GM19043 (cell line): ENCODE data around the gene ABCC12.
"Not testable (repeated sequence)": the region's sequence is repeated elsewhere in the genome, so short reads cannot be mapped to it uniquely, and the experiment has no call there.

Experiments
- ATAC-seq: cut with Tn5 transposase; IDR thresholded peaks from one replicate; pipeline ENCODE4 v1.9.1; 2021; ENCODE audit warnings: low read depth; ENCODE audit not compliant: unreplicated experiment

ABCC12 gene

GRCh38 chr16:48166617-48167016 is 10.8 kb upstream of the ABCC12 start:
- ATAC-seq = not testable (repeated sequence)

DNA sequence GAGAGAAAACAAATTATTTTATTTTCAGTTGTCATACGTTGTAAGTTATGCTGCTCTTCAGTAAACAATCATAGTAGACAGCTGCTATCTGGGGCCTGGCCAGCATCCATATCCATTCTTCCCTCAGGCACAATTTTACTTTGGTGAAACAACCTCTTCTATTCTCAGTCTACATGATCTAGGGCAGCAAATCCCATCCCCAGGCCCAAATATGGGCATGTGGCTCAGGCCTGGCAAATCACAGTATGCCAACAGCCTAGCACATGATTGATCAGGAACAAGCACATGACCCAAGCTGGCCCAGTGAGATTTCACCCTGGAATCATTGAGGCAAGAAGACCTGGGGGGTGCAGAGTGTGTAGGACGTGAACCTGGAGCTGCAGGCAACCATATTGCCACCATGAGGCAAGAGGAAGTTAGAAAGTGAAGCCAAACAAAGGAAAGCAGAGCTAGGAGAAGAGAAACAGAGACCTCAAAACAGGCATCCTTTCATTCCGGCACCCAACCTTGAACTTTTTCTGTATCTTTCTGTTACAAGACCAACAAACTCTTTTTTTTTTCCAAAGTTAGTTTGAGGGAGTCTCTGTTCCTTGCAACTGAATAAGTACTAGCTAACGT is 10.3 kb upstream of the ABCC12 start:
- no peak for ATAC-seq

- ATAC-seq = peak; percentile 67
Observed at GRCh38 chr16:48164907-48165715, 9.3 kb upstream of the ABCC12 start.

DNA sequence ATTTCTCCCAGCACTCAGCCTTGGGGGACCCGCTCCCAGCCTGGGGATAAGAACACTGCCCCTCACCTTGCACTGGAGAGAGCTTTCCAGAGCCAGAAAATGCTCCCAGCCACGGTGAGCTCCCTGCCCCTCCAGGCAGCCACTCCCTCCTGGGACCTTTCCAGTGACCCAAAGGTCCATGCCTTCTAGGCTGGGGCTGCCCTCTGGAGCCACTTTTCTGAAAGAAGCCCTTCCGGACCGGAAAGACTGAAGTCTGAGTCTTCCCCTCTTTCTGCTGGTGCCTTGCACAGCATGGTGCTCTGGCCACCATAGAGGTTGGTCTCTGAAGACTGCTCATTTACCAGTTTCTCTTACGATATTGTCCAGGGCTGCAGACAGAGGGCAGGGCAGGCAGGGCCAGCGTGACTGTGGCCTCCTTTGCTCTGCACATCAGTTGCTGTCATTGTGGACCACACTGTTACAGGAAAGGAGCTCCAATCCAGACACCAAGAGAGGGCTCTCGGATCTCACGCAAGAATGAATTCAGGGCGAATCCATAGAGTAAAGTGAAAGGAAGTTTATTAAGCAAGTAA is 7.1 kb upstream of the ABCC12 start:
- ATAC-seq = no peak

- ATAC-seq = no peak
Observed at GRCh38 chr16:48161906-48162305, 6.1 kb upstream of the ABCC12 start.

GRCh38 chr16:48160575-48160974 is 4.8 kb upstream of the ABCC12 start:
- no peak for ATAC-seq

- peak; percentile 79 for ATAC-seq
Observed at GRCh38 chr16:48158296-48158695, 2.5 kb upstream of the ABCC12 start.

DNA sequence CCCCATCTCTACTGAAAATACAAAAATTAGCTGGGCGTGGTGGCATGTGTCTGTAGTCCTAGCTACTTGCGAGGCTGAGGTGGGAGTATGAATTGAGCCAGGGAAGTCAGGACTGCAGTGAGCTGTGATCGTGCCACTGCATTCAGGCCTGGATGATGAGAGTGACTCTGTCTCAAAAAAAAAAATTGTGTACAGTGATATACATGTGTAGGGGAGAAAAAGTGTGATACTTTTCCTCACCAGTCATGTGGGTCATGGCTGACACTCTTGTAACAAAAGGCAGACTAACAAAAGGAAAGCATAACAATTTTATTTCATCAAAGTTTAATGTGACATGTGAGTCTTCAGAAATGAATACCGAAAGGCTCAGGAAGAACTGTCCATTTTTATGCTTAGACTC is 2.0 kb upstream of the ABCC12 start:
- no peak for ATAC-seq

- ATAC-seq = no peak
Observed at GRCh38 chr16:48157302-48157701, 1.5 kb upstream of the ABCC12 start.

DNA sequence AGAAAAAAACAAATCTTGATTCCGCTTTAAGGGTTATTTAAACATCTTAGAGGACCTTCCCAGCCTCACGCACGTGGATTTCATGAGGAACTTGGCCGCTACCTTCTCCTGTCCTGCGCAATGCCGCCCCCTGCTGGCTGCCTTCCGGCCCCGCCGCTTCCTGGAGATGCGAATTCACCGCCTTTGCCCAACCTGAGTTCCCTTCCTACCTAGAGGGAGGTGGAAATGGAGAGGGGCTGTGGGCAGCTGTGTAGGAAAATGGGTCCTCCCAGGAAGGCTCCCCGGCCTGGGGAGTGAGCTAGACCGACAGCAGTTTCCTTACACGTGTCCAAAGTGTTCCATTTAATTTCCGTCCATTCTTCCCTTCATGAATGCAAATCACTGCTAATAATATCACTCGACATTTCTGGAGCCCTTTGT is 1.0 kb upstream of the ABCC12 start:
- ATAC-seq = no peak

DNA sequence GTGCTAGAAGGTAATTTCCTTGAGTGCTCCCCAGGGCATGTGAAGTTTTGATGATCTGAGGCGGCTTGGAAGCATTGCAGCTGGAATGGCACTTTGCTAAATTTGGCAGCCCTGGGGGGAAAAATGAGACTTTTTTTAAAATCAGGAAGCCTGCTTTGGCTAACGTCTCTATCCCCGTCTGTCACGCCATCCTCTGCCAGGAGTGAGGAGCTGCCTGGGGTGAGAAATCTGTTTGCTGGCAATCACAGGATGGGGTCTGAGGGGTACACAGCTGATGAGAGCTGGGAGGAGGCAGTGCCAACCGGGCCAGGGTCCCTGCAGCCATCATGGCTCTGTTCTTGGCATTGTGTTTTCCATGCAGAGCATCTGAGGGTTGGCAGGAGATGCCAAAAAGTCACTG is 2.0 kb downstream of the ABCC12 start:
- ATAC-seq = no peak

GRCh38 chr16:48152226-48152625 is 3.6 kb downstream of the ABCC12 start:
- ATAC-seq = no peak

DNA sequence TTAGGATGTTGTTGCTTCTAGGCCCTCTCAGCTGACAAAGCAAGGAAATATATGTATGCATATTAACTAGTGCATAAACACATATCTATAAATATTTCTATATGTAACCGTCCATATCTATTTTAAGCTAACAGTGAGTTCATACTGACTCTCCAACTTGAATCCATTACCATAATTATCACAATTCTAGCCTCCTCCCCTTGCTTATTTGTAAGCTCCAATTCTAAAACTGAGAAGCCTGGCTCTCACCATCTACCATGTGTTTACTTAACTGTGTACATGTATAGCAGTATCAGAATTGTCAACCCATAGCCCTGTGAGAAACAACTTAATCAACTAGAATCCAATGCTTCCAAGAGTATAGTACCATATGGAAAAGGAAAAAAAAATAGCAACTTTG is 5.1 kb downstream of the ABCC12 start:
- no peak for ATAC-seq

DNA sequence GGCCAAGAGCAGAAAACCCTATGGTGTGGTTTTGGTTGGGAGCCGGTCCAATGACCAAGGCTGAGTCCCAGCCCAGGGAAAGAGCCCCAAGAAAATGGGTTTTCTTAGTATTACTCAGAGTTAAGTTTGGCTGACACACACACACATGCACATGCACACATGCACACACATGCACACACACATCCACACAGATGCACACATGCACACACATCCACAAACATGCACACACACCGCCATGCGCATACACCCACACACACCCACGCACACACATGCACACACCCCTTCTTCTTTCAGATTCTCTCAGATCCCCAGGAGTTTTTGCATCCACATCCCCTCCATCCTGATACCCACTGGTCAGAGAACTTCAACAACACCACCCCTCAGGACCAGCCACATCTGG is 9.1 kb downstream of the ABCC12 start:
- no peak for ATAC-seq

GRCh38 chr16:48146131-48146530 is 9.7 kb downstream of the ABCC12 start:
- ATAC-seq = no peak

- ATAC-seq = no peak
Observed at GRCh38 chr16:48143812-48144368, 11.9 kb downstream of the ABCC12 start.

DNA sequence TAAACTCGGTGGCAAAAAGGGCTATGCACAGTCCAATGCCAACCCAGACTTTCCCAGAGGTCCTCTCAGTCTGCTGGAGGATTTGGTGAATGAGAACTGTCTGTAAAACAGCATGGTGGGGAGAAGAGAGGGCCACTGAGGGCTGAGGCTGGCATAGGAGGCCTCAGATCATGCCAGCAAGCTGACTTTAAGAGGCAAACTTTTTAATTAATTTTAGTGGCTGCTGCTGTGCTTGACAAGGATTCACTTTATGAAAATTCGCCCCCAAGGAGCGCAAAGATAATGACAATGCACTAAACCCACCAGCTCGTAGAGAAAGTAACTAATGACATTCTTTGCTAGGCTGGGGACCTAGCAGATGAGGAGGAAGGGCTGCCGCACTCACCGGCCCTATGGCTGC is 15.0 kb downstream of the ABCC12 start:
- ATAC-seq = no peak

DNA sequence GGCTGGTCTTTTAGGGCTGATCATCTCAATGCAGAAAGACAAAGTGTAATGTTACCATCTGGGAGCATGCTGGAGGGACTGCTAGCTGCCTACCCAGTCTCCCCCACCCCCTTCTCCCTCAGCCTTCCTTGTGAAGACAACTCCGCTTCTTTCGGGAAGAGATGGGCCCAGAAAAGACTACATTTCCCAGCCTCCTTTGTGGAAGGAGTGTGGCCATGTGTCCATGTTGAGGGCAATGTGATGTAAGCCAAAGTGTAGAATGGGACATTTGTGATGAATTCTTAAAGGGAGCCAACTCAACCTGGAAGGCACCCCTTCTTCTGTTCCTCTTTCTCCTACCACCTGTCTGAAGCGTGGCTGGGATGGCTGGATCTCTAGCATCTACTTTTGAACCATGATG is 16.3 kb downstream of the ABCC12 start:
- ATAC-seq = no peak

DNA sequence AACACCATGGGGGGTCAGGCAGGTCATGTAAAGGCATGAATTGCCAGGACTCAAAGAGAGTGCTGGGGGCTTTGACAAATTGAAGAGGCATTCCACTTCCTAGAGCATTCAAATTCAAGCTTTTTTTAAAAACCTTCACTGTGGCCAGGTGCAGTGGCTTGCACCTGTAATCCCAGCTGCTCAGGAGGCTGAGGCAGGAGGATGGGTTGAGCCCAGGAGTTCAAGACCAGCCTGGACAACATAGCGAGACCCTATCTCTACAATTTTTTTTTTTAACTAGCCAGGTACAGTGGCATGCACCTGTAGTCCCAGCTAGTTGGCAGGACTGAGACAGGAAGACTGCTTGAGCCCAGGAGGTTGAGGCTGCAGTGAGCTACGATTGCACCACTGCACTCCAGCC is 17.2 kb downstream of the ABCC12 start:
- ATAC-seq = no peak

DNA sequence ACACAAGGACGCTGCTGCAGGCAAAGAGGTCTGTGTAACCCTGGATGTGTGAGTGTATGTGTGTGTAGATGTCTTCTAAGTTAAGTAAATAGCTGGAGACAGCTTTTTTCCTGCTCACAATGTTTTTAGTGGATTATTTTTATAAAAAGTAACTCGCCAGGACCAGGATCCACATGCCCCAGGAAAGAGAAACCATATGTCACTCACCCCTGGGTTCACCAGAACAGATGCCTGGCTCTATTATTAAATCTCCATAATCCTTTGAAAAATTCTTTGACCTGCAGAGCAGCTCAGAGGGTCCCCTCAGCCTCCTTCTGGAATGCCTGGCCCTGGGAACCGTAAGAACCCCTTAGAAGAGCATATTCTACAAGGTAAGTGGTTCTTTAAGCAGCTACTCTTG is 18.0 kb downstream of the ABCC12 start:
- no peak for ATAC-seq

DNA sequence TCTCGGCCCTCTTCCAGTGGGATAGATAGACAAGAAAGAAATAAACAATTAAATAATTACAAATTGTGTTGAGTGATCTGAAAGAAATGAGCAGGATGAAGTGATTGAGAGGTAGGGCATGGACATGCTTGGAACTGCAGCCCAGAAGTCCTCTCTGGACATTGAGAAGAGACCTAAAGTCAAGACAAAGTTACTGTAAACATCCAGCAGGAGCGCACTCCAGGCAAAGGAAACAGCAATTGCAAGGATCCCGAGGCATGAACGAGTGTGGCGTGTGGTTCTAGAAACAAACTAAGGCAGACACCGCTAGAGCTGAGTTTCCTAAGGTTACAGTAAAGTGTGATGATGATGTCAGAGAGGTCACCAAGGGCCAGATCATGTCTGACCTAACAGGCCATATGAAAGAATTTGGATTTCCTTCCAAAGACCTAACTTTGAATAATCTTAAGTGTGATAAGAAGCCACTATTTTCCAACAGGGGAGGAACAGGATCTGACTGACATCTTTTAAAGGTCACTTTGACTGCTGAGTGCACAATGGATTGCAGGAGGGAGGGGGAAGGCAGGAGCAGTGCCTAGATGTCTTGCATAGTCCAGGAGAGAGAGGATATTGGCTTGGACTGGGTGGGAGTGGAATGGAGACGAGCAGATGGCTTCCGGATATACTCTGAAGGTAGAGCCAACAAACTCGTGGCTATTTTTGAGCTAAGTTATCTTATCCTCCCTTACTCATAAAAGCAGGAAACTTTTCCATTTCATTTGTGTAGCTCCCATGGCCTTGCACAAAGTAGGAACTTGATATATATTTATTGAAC is 19.0 kb downstream of the ABCC12 start:
- ATAC-seq = no peak
